ENCODE data around the gene ARFGAP3. TPM values are rescaled to one million over a fixed set of nuclear protein-coding genes. Genes with fewer than 3 reads are reported as not detected.

The ARFGAP3 gene
- total RNA-seq, 1 experiment from 2014 or later, result 15.0 TPM

- H3K4me1 ChIP-seq (ENCODE audit: insufficient read depth, low read length), result no peaks in the 10 kb centered on the region
- no CpG with 5 or more reads among the region's 9 CpGs for WGBS (ENCODE audit: extremely low coverage, insufficient read length, low lambda C conversion rate)
- H3K23ac ChIP-seq (ENCODE audit: insufficient read length, low read depth, low read length), result no peak overlapping the region
- TF ChIP-seq, protein P1, sequence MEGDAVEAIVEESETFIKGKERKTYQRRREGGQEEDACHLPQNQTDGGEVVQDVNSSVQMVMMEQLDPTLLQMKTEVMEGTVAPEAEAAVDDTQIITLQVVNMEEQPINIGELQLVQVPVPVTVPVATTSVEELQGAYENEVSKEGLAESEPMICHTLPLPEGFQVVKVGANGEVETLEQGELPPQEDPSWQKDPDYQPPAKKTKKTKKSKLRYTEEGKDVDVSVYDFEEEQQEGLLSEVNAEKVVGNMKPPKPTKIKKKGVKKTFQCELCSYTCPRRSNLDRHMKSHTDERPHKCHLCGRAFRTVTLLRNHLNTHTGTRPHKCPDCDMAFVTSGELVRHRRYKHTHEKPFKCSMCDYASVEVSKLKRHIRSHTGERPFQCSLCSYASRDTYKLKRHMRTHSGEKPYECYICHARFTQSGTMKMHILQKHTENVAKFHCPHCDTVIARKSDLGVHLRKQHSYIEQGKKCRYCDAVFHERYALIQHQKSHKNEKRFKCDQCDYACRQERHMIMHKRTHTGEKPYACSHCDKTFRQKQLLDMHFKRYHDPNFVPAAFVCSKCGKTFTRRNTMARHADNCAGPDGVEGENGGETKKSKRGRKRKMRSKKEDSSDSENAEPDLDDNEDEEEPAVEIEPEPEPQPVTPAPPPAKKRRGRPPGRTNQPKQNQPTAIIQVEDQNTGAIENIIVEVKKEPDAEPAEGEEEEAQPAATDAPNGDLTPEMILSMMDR (conservative IDR thresholded peaks at IDR 0.05), result no peak
- no peak overlapping the region for H4K8ac ChIP-seq (replicated peaks; ENCODE audit: insufficient read length, low read depth, low read length)
- H3K27me3 ChIP-seq (ENCODE audit: insufficient read depth, low read length), result no peaks in the 10 kb centered on the region
- no peaks in the 10 kb centered on the region for H3K79me1 ChIP-seq (ENCODE audit: insufficient read depth, low read depth, low read length, poor library complexity, severe bottlenecking)
- no peak overlapping the region for H3T11ph ChIP-seq (ENCODE audit: low read length)
- H3K9ac ChIP-seq (ENCODE audit: extremely low read depth, insufficient read length, low read length), result no peak overlapping the region
- H3K9me3 Mint-ChIP-seq, result no peaks in the 10 kb centered on the region
- no peak overlapping the region for H2BK20ac ChIP-seq (ENCODE audit: low read depth, low read length, poor library complexity, severe bottlenecking)
- no peaks in the 10 kb centered on the region for H3K27me3 Mint-ChIP-seq (ENCODE audit: low read depth)
- no peak overlapping the region for H4K91ac ChIP-seq (ENCODE audit: insufficient read length, low read depth, low read length)
- H3K4me2 ChIP-seq (ENCODE audit: insufficient read depth, insufficient read length, low read length), result no peak overlapping the region
- no peak overlapping the region for H3K4me3 Mint-ChIP-seq
- no peaks in the 10 kb centered on the region for H3K79me2 ChIP-seq (ENCODE audit: insufficient read depth, low read length)
- H2BK5ac ChIP-seq (ENCODE audit: insufficient read length, low read length), result no peak overlapping the region
- H2BK120ac ChIP-seq (ENCODE audit: low read depth, low read length, poor library complexity, severe bottlenecking), result no peak overlapping the region
- H3K18ac ChIP-seq (ENCODE audit: insufficient read length, low read depth, low read length), result no peak overlapping the region
- no peak overlapping the region for H3K27ac Mint-ChIP-seq
- 0 out of 4 replicates have a peak, but pooled peaks cover 0 to under 1% of the 10 kb centered on the region in 2 experiments for H3K4me1 Mint-ChIP-seq
- H2AK5ac ChIP-seq (ENCODE audit: insufficient read length, low read length), result no peak overlapping the region
- no peak overlapping the region for H2BK15ac ChIP-seq (ENCODE audit: low read depth, low read length)
- H3K9me3 ChIP-seq (ENCODE audit: control insufficient read depth, low read depth, low read length), result no peaks in the 10 kb centered on the region
- H3K36me3 Mint-ChIP-seq (ENCODE audit: insufficient read depth in 1 of 3, low read depth in 3 of 3), result peaks cover 13 to 60% (median 51%) of the 10 kb centered on the region in 3 experiments
- H3K23me2 ChIP-seq (ENCODE audit: insufficient read length, low read depth, low read length, poor library complexity, severe bottlenecking), result no peaks in the 10 kb centered on the region
- H2BK12ac ChIP-seq (ENCODE audit: insufficient read length, low read depth, low read length), result no peak overlapping the region
- no peak overlapping the region for H2AFZ ChIP-seq (ENCODE audit: low read length)
- H4K5ac ChIP-seq (ENCODE audit: insufficient read length, low read depth, low read length), result no peak overlapping the region
- H3K14ac ChIP-seq (ENCODE audit: insufficient read depth, low read length), result no peak overlapping the region
- H3K27ac ChIP-seq (ENCODE audit: insufficient read length, low read depth, low read length), result no peak overlapping the region
- H3K56ac ChIP-seq (ENCODE audit: insufficient read length, low read depth, low read length), result no peak overlapping the region
- H4K20me1 ChIP-seq (ENCODE audit: control insufficient read depth, insufficient read depth, insufficient read length), result no peaks in the 10 kb centered on the region
- H3K4ac ChIP-seq (ENCODE audit: low read depth, low read length), result no peak overlapping the region
- no peak for DNase-seq
Measured at GRCh38 chr22:42872821-42873220, 15.7 kb upstream of the ARFGAP3 start.

All from H9 (cell line).